ENCODE measurements around the gene RRAGD. TPM values are rescaled to one million over a fixed set of nuclear protein-coding genes. Genes with fewer than 3 reads are reported as not detected.

RRAGD gene
- total RNA-seq, 4 donors from 2014 or later, result 31.6 to 55.9 (median 37.9) TPM

- no peak for TF ChIP-seq CTCF (IDR thresholded peaks at IDR 0.05; ENCODE audit: low read depth)
Observed at GRCh38 chr6:89352278-89353117, 59.6 kb downstream of the RRAGD start, which contains the start of gene UBE2J1. Gene UBE2J1 (minus strand): TSS chr6:89352722. CDS start chr6:89352569, 153 bp downstream.

DNA sequence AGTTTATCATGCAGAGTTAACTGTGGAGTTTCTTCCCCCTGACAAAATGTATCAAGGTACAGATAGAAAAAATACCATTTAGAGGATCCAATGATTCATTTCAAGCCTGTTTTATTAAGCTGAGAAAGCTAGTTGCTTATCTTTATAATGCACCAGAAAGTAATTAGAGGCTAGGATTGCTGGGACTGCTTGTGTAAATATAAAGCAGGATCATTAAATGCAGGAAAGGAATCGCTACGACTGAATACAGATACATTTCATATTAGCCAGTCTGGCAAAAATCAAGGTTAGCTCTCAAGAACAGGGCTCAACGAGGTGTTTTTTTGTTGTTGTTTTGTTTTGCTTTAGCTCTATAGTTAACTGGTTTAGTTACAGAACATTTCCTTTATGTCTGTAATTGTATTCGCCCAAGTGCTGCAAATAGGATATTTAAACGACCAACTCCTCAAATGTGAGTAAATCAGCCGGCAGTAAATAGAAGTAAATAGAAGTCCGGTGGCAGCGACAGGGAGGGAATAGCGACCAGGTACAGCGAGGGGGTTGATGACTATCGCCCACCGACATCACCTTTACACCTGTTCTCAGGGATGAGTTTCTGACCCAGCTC, 60.3 kb downstream of the RRAGD start:
- no peak for TF ChIP-seq CTCF (IDR thresholded peaks at IDR 0.05; ENCODE audit: low read depth)

- TF ChIP-seq CTCF (IDR thresholded peaks at IDR 0.05; ENCODE audit: low read depth), result no peak
Observed at GRCh38 chr6:89350281-89350966, 61.6 kb downstream of the RRAGD start.

GRCh38 chr6:89348372-89348771, 63.7 kb downstream of the RRAGD start:
- TF ChIP-seq CTCF (IDR thresholded peaks at IDR 0.05; ENCODE audit: low read depth), result no peak

GRCh38 chr6:89347825-89348224, 64.2 kb downstream of the RRAGD start:
- no peak for TF ChIP-seq CTCF (IDR thresholded peaks at IDR 0.05; ENCODE audit: low read depth)

DNA sequence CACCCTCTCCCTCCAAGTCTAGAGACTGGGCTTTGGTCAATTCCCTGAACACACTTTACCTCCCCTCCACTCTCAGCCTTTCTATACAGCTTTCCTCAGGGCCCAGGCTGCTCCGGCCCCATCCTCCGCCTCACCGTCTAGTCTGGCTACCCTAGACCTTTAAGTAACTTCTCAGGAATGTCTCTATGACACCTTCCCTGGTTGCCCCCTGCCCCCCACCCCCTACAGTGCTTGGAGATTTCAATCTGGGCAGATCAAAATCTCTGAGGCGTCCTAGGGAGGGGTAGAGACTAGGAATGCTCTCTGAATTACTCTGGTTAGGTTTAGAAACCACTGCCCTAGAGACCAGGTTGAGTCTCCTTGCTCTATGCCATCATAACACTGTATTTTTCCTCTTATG, 65.6 kb downstream of the RRAGD start:
- TF ChIP-seq CTCF (IDR thresholded peaks at IDR 0.05; ENCODE audit: low read depth), result no peak

DNA sequence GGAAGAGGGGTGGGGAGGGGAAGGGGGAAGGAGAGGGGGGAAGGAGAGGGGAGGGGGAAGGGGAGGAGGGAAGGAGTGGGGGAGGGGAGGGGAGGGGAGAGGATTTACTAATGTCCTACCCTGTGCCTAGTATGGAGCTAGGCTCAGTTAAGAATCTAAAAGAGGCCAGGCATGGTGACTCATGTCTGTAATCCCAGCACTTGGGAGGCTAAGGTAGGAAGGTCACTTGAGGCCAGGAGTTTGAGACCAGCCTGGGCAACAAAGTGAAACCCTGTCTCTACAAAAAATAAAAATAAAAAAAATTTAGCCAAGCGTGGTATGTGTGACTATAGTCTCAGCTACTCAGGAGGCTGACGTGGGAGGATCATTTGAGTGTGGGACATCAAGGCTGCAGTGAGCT, 72.5 kb downstream of the RRAGD start:
- no peak for TF ChIP-seq CTCF (IDR thresholded peaks at IDR 0.05; ENCODE audit: low read depth)

Measured in subcutaneous adipose tissue (tissue), 4 donors.